ENCODE measurements around the gene CELF4.

- no peak for TF ChIP-seq POLR2A (IDR thresholded peaks at IDR 0.05)
- no peak for TF ChIP-seq CTCF (IDR thresholded peaks at IDR 0.05)
- no peak for TF ChIP-seq POLR2AphosphoS5 (IDR thresholded peaks at IDR 0.05)
Observed at GRCh38 chr18:37574113-37574512, 8.5 kb upstream of the CELF4 start.

Data from breast epithelium (tissue), 3 donors.